Raji (cell line): Measurements from ENCODE around the gene TEAD3.

Source experiments
- POLR2A ChIP-seq: IDR thresholded peaks from 2 replicates; pipeline ENCODE4 v1.6.1; 2011; ENCODE audit warnings: low read depth, low read length, control low read depth; ENCODE audit not compliant: insufficient read depth

Gene TEAD3

GRCh38 chr6:35436071-35436857 is 60.6 kb downstream of the TEAD3 start:
- no peak for TF ChIP-seq POLR2A

GRCh38 chr6:35435074-35435837 is 61.6 kb downstream of the TEAD3 start:
- no peak for TF ChIP-seq POLR2A

- TF ChIP-seq POLR2A: no peak
Measured at GRCh38 chr6:35432291-35432690, 64.6 kb downstream of the TEAD3 start.

GRCh38 chr6:35429463-35429862 is 67.4 kb downstream of the TEAD3 start:
- no peak for TF ChIP-seq POLR2A

GRCh38 chr6:35428421-35429149 is 68.3 kb downstream of the TEAD3 start:
- TF ChIP-seq POLR2A: no peak

- TF ChIP-seq POLR2A: no peak
Measured at GRCh38 chr6:35427851-35428321, 69.0 kb downstream of the TEAD3 start.

- no peak for TF ChIP-seq POLR2A
Measured at GRCh38 chr6:35427435-35427834, 69.4 kb downstream of the TEAD3 start.

- TF ChIP-seq POLR2A: no peak
Measured at GRCh38 chr6:35426074-35426473, 70.8 kb downstream of the TEAD3 start.

GRCh38 chr6:35425284-35425683 is 71.6 kb downstream of the TEAD3 start:
- TF ChIP-seq POLR2A: no peak
